LNCaP clone FGC (cell line): ENCODE results near the gene TENM4.

Source experiments
- DNase-seq: peaks from one replicate; pipeline ENCODE4 v3.0.0-alpha.2; 2011; ENCODE audit warnings: low read depth
- H3K4me3 ChIP-seq: 2 replicates; pipeline ENCODE4 v1.5.1; 2011; ENCODE audit warnings: mild to moderate bottlenecking, low read depth, low read length, control low read depth
- TF ChIP-seq, protein P1 (sequence below): IDR thresholded peaks from 2 replicates; pipeline ENCODE4 v1.5.1; 2012; ENCODE audit warnings: mild to moderate bottlenecking; ENCODE audit not compliant: control insufficient read depth, insufficient read depth; ENCODE audit errors: extremely low read depth

The TENM4 gene

DNA sequence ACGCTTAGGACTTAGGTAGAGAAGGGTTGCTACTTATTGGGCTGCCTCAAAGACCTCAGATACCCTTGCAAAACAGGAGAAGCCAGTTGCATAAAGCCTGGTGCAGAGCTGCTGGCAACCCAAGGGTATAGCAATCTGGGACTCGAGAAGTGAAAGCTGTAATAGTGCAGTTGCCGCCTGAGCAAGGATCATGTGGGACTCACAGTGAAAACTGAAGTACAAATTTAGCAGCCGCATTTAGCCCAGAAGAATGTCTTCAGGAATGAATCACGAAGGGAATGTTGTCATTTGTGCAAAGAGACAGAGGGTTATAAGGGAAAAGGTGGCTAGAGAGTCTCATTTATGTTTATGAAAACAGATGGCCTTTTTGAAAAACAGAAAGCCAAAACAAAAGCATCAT, 267.2 kb downstream of the TENM4 start:
- DNase-seq = no peak
- TF ChIP-seq, protein P1, sequence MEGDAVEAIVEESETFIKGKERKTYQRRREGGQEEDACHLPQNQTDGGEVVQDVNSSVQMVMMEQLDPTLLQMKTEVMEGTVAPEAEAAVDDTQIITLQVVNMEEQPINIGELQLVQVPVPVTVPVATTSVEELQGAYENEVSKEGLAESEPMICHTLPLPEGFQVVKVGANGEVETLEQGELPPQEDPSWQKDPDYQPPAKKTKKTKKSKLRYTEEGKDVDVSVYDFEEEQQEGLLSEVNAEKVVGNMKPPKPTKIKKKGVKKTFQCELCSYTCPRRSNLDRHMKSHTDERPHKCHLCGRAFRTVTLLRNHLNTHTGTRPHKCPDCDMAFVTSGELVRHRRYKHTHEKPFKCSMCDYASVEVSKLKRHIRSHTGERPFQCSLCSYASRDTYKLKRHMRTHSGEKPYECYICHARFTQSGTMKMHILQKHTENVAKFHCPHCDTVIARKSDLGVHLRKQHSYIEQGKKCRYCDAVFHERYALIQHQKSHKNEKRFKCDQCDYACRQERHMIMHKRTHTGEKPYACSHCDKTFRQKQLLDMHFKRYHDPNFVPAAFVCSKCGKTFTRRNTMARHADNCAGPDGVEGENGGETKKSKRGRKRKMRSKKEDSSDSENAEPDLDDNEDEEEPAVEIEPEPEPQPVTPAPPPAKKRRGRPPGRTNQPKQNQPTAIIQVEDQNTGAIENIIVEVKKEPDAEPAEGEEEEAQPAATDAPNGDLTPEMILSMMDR = no peak
- H3K4me3 ChIP-seq = no peak overlapping the region

DNA sequence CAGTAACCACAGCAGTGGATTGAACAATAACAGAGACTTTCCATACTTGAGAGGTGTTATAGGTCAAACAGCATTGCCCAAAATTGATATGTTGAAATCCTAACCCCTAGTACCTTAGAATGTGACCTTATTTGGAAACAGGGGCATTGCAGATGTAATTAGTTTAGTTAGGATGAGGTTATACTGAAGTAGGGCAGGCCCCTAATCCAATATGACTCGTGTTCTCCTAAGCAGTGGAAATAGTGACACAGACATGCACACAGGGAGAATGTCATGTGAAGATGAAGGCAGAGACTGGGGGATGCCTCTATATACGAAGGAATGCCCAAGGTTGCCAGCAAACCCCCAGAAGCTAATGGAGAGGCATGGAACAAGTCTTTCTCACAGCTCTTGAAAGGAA, 270.5 kb downstream of the TENM4 start:
- H3K4me3 ChIP-seq = no peak overlapping the region
- no peak for DNase-seq
- TF ChIP-seq, protein P1 = no peak

DNA sequence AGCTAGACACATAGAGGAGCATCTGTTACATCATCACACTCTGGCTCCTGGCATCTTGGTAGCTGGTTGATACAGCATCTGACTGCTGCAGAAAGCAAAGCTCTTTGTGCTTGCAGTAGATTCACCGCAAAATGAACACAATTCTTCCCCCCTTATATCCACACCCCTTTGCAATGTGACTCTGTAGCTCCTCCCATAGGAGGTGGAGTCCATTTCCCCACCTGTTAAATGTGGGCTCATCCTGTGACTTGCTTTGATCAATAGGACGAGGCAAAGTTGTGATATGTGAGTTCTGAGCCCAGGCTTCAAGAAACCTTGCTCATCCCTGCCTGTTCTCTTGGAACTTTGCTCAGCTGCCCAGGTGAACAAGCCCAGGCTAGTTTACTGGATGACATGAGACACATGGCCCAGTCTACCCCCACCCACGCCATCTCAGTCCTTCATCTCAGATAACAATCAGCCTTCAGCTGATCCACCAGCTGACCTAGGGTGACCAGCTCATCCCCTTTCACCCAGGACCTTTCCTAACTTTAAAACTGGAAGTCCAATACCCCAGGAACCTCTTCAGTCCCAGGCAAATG, 272.2 kb downstream of the TENM4 start:
- TF ChIP-seq, protein P1 = no peak
- H3K4me3 ChIP-seq = no peak overlapping the region
- no peak for DNase-seq

DNA sequence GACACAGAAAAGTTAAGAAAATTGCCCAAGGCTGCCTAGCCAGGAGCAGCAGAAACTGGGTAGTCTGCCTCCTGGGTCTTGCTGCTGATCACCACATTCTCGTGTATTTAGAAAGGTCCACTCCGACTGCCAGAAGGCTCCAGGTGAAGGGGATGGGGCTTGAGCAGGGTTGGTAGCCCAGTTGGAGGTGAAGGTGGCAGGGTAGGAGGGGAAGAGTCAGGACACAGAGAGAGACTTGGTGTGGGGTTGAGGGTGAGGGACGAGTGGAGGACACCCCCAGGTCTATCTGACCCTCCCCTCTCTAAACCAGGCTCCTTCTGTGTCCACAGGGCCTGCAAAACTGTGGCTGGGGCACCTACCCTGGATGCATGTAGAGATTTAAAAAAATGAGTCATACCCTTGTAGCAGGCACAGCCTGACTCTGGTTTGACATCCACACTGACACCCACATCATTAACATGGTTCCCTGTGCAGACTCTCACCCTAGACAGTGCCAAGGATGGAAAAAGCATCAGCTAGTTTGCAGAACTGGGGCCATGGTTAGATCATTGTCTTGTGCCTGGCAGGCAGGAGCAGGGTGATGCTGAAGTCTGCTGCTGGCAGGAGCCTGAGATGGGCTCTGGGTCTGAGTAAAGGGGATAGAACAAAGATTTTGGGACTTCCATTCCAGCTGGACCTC, 273.2 kb downstream of the TENM4 start:
- DNase-seq = no peak
- TF ChIP-seq, protein P1 = no peak

DNA sequence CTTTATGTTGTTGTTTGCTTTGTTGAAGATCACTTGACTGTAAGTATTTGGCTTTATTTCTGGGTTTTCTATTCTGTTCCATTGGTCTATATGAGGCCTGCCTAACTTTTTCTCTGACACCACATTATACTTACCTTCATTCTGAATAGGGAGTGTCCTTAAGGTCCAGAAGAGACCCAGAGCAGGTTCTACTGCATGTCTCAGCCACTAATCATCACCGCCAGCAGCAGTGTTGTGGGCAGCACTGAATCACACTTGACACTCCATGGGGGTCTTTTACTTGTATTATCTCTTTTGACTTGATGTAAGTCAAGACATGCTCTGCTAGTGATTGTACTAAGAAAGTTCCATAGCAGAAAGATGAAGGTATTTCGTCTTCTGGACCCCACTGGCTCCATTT, 274.9 kb downstream of the TENM4 start:
- DNase-seq = no peak
- TF ChIP-seq, protein P1 = no peak
- no peak overlapping the region for H3K4me3 ChIP-seq

More for the DNA sequence above, 273.2 kb downstream of the TENM4 start:
- H3K4me3 ChIP-seq = no peak overlapping the region

DNA sequence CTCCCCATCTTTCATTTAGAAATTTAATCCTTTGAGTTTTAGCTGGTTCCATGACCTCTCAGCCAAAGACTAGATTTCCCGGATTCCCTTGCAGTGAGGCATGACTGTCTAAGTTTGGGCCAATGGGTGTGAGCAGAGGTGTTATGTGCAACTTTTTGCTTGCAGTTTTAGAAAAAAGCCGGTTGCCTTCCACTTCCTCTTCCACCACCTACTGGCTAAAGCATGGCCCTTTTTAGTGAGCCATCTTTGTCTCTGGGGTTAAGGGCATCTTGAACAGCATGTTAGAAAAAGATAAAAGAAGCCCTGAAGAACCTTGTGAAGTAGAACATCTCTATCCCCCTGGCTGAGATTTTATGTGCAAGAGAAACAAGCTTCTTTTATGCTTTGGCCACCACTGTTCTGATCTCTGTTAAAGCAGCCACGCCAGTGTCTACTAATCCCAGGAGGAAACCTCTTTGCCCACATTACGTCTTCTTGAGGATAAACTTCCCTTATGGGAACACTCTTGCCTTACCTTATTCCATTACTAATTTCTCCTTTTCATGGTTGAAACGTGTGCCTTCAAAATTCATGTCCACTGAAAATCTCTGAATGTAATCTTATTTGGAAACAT, 279.9 kb downstream of the TENM4 start:
- no peak for DNase-seq
- no peak overlapping the region for H3K4me3 ChIP-seq
- TF ChIP-seq, protein P1 = peak; percentile 74
